ENCODE measurements around the gene BGN.

BGN gene

DNA sequence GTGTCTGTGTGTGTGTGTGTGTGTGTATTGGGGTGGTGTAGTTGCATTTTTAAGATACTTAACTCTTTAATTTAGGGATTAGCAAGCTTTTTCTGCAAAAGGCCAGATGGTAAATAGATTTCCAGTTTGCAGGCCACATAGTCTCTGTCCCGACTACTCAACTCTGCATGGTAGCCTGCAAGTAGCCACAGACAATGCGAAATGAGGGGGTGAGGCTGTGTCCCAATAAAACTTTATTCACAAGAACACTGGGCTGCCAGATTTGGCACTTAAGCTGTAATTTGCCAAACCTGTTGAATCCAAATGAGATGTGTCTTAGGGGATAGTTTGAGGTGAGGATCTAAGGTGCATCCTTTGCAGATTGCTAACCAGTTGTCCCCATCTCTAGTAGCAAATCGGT lies 29.5 kb downstream of the BGN start:
- no peak for DNase-seq (ENCODE audit: low read depth)
- H3K4me3 ChIP-seq (ENCODE audit: low read depth, low read length), result no peak overlapping the region
- TF ChIP-seq, protein P1, sequence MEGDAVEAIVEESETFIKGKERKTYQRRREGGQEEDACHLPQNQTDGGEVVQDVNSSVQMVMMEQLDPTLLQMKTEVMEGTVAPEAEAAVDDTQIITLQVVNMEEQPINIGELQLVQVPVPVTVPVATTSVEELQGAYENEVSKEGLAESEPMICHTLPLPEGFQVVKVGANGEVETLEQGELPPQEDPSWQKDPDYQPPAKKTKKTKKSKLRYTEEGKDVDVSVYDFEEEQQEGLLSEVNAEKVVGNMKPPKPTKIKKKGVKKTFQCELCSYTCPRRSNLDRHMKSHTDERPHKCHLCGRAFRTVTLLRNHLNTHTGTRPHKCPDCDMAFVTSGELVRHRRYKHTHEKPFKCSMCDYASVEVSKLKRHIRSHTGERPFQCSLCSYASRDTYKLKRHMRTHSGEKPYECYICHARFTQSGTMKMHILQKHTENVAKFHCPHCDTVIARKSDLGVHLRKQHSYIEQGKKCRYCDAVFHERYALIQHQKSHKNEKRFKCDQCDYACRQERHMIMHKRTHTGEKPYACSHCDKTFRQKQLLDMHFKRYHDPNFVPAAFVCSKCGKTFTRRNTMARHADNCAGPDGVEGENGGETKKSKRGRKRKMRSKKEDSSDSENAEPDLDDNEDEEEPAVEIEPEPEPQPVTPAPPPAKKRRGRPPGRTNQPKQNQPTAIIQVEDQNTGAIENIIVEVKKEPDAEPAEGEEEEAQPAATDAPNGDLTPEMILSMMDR (IDR thresholded peaks at IDR 0.05; ENCODE audit: control insufficient read depth, extremely low read depth, insufficient read depth), result no peak

DNA sequence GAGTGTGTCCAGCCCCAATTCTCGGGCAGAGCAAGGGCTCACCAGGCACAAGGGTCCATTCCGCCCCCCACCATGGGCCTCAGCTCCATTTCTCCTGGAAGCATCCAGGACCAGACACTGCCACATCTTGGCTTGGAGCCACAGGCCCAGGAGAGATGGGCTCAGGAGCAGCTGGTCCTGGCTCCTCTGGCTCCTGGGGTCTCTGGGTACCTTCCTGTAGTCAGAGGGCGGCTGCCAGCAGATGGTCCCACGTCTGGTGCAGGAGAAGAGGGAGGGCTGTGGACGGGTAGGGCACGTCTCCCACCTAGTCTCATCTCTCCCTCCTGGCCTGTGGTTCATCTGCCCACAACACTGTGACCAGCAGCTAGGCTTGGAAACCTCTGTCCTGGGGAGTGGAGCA lies 30.7 kb downstream of the BGN start:
- no peak for DNase-seq (ENCODE audit: low read depth)
- no peak overlapping the region for H3K4me3 ChIP-seq (ENCODE audit: low read depth, low read length)
- TF ChIP-seq, protein P1 (IDR thresholded peaks at IDR 0.05; ENCODE audit: control insufficient read depth, extremely low read depth, insufficient read depth), result no peak

DNA sequence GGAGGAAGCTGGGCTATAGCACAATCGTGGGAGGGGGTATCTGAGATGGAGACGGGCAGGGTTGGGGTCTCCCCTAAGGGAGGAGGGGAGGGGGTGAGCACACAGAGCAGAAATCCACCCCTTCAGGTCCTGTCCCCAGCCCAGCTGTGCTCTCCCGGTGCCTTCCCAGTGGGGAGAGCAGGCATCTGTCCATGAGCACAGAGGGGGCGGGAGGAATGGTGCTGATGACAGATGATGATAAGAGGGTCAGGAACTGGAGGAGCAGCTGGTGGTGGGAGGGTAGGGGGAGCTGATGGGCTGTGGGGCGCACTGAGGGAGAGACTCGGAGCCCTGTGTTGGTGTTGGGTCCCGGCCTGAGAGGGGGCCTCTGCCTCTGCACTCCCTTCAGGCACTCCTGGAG lies 31.3 kb downstream of the BGN start:
- DNase-seq (ENCODE audit: low read depth), result no peak
- no peak overlapping the region for H3K4me3 ChIP-seq (ENCODE audit: low read depth, low read length)
- TF ChIP-seq, protein P1 (IDR thresholded peaks at IDR 0.05; ENCODE audit: control insufficient read depth, extremely low read depth, insufficient read depth), result no peak

DNA sequence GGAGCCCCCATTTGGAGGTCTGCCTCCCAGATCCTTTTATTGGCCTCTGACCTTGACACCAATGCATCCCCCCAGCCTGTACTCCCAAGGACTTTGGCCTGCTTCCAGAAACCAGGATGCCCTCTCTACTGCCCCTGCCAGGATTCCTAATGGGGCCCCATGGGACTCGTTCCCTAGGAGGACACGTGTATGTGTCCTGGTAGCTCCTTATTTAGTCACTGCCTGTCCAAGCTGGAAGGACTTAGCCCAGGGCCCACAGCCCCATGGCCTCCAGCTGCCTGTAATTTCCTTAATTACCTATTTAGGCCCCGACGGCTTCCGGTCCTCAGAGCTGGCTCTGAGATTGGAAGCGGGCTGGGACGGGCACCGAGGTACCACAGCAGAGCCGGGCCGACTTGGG lies 32.0 kb downstream of the BGN start:
- TF ChIP-seq, protein P1 (IDR thresholded peaks at IDR 0.05; ENCODE audit: control insufficient read depth, extremely low read depth, insufficient read depth), result no peak
- no peak for DNase-seq (ENCODE audit: low read depth)
- no peak overlapping the region for H3K4me3 ChIP-seq (ENCODE audit: low read depth, low read length)

DNA sequence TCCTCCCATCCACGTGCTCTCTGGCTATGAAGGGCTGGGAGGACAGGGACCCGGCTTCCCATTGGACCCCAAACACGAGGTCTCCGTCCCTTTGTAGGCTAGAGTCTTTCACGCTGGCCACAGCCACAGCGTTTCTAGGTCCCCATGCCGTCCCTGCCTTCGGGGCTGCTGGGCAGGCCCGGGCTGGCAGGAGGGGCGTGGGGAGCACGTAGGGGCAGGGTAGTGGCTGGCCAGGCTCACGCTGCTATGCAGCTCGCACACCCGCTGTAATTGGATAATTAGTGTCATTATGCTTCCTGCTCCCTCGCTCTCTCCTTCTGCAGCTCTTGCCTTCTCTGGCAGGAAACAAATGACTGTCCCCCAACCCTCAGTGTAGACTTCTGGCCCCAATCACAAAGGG lies 32.4 kb downstream of the BGN start:
- no peak for DNase-seq (ENCODE audit: low read depth)
- TF ChIP-seq, protein P1 (IDR thresholded peaks at IDR 0.05; ENCODE audit: control insufficient read depth, extremely low read depth, insufficient read depth), result no peak
- no peak overlapping the region for H3K4me3 ChIP-seq (ENCODE audit: low read depth, low read length)

DNA sequence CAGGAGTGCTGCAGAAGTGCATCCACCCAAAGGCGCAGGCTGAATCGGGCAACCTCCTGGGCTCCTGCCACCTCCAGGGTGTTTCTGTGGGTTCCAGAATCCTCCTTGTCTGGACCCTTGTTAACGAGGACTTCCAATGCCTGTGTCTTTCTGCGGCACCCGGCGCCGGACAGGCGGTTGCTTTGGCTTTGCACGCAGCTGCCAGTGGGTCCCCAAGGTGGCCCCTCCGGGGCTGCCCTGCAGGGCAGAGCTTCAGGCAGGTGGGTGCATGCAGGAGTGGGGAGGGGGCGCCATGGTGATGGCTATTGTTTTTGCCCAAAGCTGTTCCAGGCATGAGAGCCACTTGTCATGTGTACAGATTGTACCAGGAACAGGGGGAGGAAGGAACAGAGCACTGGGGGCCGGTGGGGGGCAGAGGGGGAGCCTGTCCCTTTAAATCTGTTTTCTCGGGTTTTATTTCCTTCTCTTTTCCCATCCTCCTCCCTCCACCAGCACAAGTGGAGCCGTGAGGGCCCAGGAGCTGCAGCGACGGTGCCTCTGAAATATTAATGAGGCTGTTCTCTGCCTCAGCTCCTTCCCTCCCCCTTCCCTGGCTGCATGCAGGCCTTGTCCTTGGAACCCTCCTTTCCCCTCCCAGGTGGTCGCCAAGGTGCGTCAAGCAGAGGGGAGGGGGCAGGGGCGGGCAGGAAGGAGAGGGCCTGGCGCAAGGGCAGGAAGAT lies 35.8 kb downstream of the BGN start:
- TF ChIP-seq, protein P1 (IDR thresholded peaks at IDR 0.05; ENCODE audit: control insufficient read depth, extremely low read depth, insufficient read depth), result no peak
- no peak overlapping the region for H3K4me3 ChIP-seq (ENCODE audit: low read depth, low read length)
- DNase-seq (ENCODE audit: low read depth), result no peak

DNA sequence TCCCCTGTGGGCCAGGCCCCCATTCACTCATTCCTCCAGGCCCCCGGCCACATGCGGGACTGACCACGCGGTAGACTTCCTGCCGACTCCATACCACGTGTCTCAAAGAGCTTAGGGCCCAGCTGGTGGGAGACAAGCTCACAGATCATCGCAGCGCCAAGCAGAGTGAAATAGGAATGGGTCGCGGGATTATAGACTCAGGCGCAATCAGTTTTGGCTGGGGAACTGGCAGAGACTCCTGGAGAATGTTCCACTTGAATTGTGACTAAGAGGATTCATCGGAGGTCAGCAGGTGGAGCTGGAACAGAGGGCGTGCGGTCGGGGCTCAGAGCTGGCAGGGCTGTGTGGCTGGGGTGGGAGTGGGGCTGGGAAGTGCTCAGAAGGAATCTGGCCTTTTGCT lies 38.3 kb downstream of the BGN start:
- DNase-seq (ENCODE audit: low read depth), result no peak
- TF ChIP-seq, protein P1 (IDR thresholded peaks at IDR 0.05; ENCODE audit: control insufficient read depth, extremely low read depth, insufficient read depth), result no peak
- no peak overlapping the region for H3K4me3 ChIP-seq (ENCODE audit: low read depth, low read length)

All from LNCaP clone FGC (cell line).